HepG2 (cell line): ENCODE data around the gene CLASP1. TPM values are rescaled to one million over a fixed set of nuclear protein-coding genes. Genes with fewer than 3 reads are reported as not detected.

Source experiments
- CREB1 ChIP-seq, 2 experiments: fragments of 450-650 bp in 1 of 2; IDR thresholded peaks; 2 replicates each; pipeline ENCODE4 v1.6.1; 2016 to 2017; ENCODE audit warnings: control low read depth in 1 of 2, mild to moderate bottlenecking in 1 of 2, missing compliant biosample characterization in 1 of 2, missing genetic modification characterization in 1 of 2
- FOXA3 ChIP-seq: IDR thresholded peaks from 2 replicates; pipeline ENCODE4 v1.6.1; 2016; ENCODE audit warnings: missing genetic modification reagents, missing compliant biosample characterization
- GPBP1L1 ChIP-seq: sonication (generic); formaldehyde crosslinking; IDR thresholded peaks from 2 replicates; pipeline ENCODE4 v1.5.0; 2020; ENCODE audit warnings: mild to moderate bottlenecking, missing genetic modification reagents
- KLF16 ChIP-seq, 2 experiments: sonication (generic) in 1 of 2; formaldehyde crosslinking in 1 of 2; IDR thresholded peaks; 2 replicates each; pipeline versions ENCODE4 v1.6.1 to v1.8.0; 2016 to 2023; ENCODE audit warnings: missing genetic modification reagents in 2 of 2, missing compliant biosample characterization in 1 of 2
- MIER2 ChIP-seq: IDR thresholded peaks from 2 replicates; pipeline ENCODE4 v1.6.1; 2016; ENCODE audit warnings: missing biosample characterization, missing genetic modification reagents
- SNAPC4 ChIP-seq: sonication (generic); formaldehyde crosslinking; IDR thresholded peaks from 2 replicates; pipeline ENCODE4 v1.4.0; 2020; ENCODE audit warnings: mild to moderate bottlenecking, missing genetic modification reagents
- ZNF430 ChIP-seq: sonication (generic); formaldehyde crosslinking; IDR thresholded peaks from 2 replicates; pipeline ENCODE4 v1.9.0; 2021; ENCODE audit warnings: mild to moderate bottlenecking, missing genetic modification reagents
- ZNF766 ChIP-seq: sonication (generic); formaldehyde crosslinking; IDR thresholded peaks from 2 replicates; pipeline ENCODE4 v1.5.0; 2020; ENCODE audit warnings: missing genetic modification reagents, borderline replicate concordance
- polyA plus RNA-seq, 8 experiments: library from polyadenylated mRNA; depleted of rRNA in 3 of 8; stranded (reverse) in 7 of 8; unstranded in 1 of 8; fragments of >200 nt; fragmentation: Illumina TruSeq in 4 of 8; extraction: Trizol in 4 of 8; gene quantifications; 2 replicates each; pipeline versions ENCODE4 v1.2.1 to v1.2.3, GENCODE V29; 2011 to 2016; ENCODE audit warnings: low read depth in 4 of 8, missing spikeins in 1 of 8, mixed read lengths in 1 of 8; ENCODE audit not compliant: insufficient read depth in 1 of 8
- total RNA-seq, 5 experiments: library from RNA; depleted of rRNA; stranded (reverse); fragments of >200 nt; fragmentation: Illumina TruSeq; extraction: Trizol; gene quantifications; 2 replicates each; pipeline ENCODE4 v1.2.3, GENCODE V29; 2016; ENCODE audit warnings: low read depth in 1 of 5
- TF ChIP-seq, protein P1 (sequence below): sonication (generic); formaldehyde crosslinking; IDR thresholded peaks from 2 replicates; pipeline ENCODE4 v1.5.1; 2020; ENCODE audit warnings: mild to moderate bottlenecking, missing genetic modification reagents, moderate library complexity
- TF ChIP-seq, protein P2 (sequence below): sonication (generic); formaldehyde crosslinking; IDR thresholded peaks from 2 replicates; pipeline ENCODE4 v1.8.1; 2023; ENCODE audit warnings: mild to moderate bottlenecking, moderate library complexity, missing genetic modification reagents

Gene CLASP1
- total and polyA plus RNA-seq, 2 of the 13 experiments (the other 11 are each of a cell fraction or from before 2014, with no cell fraction given), result 11.7 to 47.9 TPM

- no peak for TF ChIP-seq SNAPC4
- TF ChIP-seq, protein P1, sequence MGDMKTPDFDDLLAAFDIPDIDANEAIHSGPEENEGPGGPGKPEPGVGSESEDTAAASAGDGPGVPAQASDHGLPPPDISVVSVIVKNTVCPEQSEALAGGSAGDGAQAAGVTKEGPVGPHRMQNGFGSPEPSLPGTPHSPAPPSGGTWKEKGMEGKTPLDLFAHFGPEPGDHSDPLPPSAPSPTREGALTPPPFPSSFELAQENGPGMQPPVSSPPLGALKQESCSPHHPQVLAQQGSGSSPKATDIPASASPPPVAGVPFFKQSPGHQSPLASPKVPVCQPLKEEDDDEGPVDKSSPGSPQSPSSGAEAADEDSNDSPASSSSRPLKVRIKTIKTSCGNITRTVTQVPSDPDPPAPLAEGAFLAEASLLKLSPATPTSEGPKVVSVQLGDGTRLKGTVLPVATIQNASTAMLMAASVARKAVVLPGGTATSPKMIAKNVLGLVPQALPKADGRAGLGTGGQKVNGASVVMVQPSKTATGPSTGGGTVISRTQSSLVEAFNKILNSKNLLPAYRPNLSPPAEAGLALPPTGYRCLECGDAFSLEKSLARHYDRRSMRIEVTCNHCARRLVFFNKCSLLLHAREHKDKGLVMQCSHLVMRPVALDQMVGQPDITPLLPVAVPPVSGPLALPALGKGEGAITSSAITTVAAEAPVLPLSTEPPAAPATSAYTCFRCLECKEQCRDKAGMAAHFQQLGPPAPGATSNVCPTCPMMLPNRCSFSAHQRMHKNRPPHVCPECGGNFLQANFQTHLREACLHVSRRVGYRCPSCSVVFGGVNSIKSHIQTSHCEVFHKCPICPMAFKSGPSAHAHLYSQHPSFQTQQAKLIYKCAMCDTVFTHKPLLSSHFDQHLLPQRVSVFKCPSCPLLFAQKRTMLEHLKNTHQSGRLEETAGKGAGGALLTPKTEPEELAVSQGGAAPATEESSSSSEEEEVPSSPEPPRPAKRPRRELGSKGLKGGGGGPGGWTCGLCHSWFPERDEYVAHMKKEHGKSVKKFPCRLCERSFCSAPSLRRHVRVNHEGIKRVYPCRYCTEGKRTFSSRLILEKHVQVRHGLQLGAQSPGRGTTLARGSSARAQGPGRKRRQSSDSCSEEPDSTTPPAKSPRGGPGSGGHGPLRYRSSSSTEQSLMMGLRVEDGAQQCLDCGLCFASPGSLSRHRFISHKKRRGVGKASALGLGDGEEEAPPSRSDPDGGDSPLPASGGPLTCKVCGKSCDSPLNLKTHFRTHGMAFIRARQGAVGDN, result no peak
- TF ChIP-seq CREB1 (IDR thresholded peaks at IDR 0.05), result no peak
- TF ChIP-seq CREB1 (CRISPR knock-in tag; IDR thresholded peaks at IDR 0.05), result no peak
- no peak for TF ChIP-seq KLF16 (CRISPR knock-in tag; IDR thresholded peaks at IDR 0.05)
- no peak for TF ChIP-seq GPBP1L1 (CRISPR knock-in tag)
- no peak for TF ChIP-seq FOXA3 (CRISPR knock-in tag)
- TF ChIP-seq MIER2 (CRISPR knock-in tag), result no peak
- TF ChIP-seq, protein P2, sequence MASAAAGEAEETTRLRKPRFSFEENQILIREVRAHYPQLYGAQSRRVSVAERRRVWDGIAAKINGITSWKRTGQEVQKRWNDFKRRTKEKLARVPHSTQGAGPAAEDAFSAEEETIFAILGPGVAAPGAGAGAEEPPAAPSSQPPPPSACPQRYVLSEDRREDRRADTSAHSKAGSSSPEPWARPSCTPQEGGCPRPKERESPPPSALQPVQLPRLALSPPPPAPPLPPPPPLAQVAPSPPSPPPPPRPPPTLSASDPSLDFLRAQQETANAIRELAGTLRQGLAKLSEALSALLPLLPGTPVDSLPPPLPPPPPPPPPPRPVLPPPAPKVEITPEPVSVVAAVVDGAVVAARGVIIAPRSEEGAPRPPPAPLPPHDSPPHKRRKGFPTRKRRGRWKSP (CRISPR knock-in tag), result no peak
- TF ChIP-seq ZNF766 (CRISPR knock-in tag), result no peak
- TF ChIP-seq ZNF430 (CRISPR knock-in tag), result no peak
- TF ChIP-seq, all 625 proteins: peak for 0
Measured at GRCh38 chr2:121570036-121570666, 79.1 kb downstream of the CLASP1 start (continued).
